ENCODE measurements around the gene SGPL1.

SGPL1 gene

GRCh38 chr10:70833601-70834000, 17.9 kb downstream of the SGPL1 start:
- peaks cover 10% of the 10 kb centered on the region for H3K4me1 ChIP-seq

GRCh38 chr10:70834021-70834420, 18.3 kb downstream of the SGPL1 start:
- no peak overlapping the region for H3K9ac ChIP-seq
- H3K4me2 ChIP-seq (ENCODE audit: low read length) = no peak overlapping the region
- H2AFZ ChIP-seq = no peak overlapping the region
- no peak overlapping the region for H3K27ac ChIP-seq
- H3K36me3 ChIP-seq (ENCODE audit: control insufficient read depth, insufficient read depth, low read length) = no peaks in the 10 kb centered on the region
- peaks cover 6% of the 10 kb centered on the region for H3K4me1 ChIP-seq
- no peak for TF ChIP-seq CTCF (IDR thresholded peaks at IDR 0.05)
- no peaks in the 10 kb centered on the region for H3K9me3 ChIP-seq (ENCODE audit: control insufficient read depth, low read length)
- H3K27me3 ChIP-seq (ENCODE audit: control insufficient read depth, insufficient read depth, low read length) = no peaks in the 10 kb centered on the region
- peaks cover 31% of the 10 kb centered on the region for H3K79me2 ChIP-seq
- H3K4me3 ChIP-seq (ENCODE audit: low read depth, low read length) = no peak overlapping the region

More at GRCh38 chr10:70833601-70834000, 17.9 kb downstream of the SGPL1 start:
- no peak overlapping the region for H2AFZ ChIP-seq
- no peak overlapping the region for H3K27ac ChIP-seq
- TF ChIP-seq CTCF (IDR thresholded peaks at IDR 0.05) = no peak
- no peak overlapping the region for H3K9ac ChIP-seq
- H3K9me3 ChIP-seq (ENCODE audit: control insufficient read depth, low read length) = no peaks in the 10 kb centered on the region
- H3K27me3 ChIP-seq (ENCODE audit: control insufficient read depth, insufficient read depth, low read length) = no peaks in the 10 kb centered on the region
- H3K4me3 ChIP-seq (ENCODE audit: low read depth, low read length) = no peak overlapping the region
- H3K36me3 ChIP-seq (ENCODE audit: control insufficient read depth, insufficient read depth, low read length) = no peaks in the 10 kb centered on the region
- peaks cover 31% of the 10 kb centered on the region for H3K79me2 ChIP-seq
- no peak overlapping the region for H3K4me2 ChIP-seq (ENCODE audit: low read length)

DNA sequence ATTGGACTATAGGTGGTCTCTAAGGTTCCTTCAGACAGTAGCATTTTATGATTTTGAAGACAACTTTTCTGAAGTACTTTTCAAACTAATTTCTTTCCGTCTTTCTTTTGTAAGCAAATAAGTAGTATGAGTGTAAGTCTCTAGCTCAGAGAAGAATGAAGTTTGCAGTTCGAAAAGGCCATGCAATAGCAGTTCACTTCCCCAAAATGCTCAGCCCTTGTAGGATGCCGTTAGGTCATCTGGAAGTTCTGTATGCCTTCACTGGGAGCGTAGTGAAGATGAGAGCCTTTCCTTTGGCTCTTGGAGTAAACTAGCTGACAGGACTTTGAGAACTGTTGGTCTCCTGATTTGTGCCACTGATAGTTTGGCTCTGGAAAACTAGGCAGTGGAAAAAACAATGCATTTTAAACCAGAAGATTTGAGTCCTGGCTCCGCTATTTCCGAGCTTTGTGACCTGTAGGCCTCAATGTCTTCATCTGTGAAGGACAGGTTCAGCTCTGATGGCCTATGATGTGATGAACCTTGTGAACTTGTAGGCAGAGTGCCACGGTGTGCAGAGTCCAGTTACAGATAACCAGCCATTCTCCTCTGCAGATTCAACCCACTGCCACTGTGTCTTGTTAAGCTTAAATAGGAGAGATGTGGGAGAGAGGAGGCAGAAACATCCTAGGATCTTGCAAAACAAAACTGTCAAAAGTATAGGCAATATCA, 18.8 kb downstream of the SGPL1 start:
- H3K4me2 ChIP-seq (ENCODE audit: low read length) = no peak overlapping the region
- no peak overlapping the region for H3K27ac ChIP-seq
- no peaks in the 10 kb centered on the region for H3K9me3 ChIP-seq (ENCODE audit: control insufficient read depth, low read length)
- no peak overlapping the region for H3K4me3 ChIP-seq (ENCODE audit: low read depth, low read length)
- H2AFZ ChIP-seq = no peak overlapping the region
- no peaks in the 10 kb centered on the region for H3K36me3 ChIP-seq (ENCODE audit: control insufficient read depth, insufficient read depth, low read length)
- H3K9ac ChIP-seq = no peak overlapping the region
- no peaks in the 10 kb centered on the region for H3K27me3 ChIP-seq (ENCODE audit: control insufficient read depth, insufficient read depth, low read length)
- peaks cover 31% of the 10 kb centered on the region for H3K79me2 ChIP-seq
- no peak for TF ChIP-seq CTCF (IDR thresholded peaks at IDR 0.05)
- H3K4me1 ChIP-seq = no peaks in the 10 kb centered on the region

DNA sequence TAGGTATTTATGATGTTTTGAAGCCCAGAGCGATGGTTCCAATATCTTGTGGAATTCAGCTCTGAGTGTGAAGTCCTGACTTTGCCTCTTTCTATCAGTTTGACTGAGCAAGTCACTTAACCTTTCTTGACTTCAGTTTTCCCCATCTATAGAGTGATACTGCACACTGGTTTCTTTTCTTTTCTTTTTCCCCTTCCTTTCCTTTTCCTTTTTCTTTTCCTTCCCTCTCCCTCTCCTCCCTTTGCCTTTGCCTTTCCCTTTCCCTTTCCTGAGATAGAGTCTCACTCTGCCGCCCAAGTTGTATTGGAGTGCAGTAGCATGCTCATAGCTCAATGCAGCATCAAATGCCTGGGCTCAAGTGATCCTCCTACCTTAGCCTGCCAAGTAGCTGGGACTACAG, 20.6 kb downstream of the SGPL1 start:
- Histone ChIP-seq H3K9me3 (ENCODE audit: control insufficient read depth, low read length) (no peaks in the 10 kb centered on the region), H3K4me2 (ENCODE audit: low read length) (no peak overlapping the region), H3K79me2 (peaks cover 30% of the 10 kb centered on the region), H3K9ac (no peak overlapping the region), H3K27me3 (ENCODE audit: control insufficient read depth, insufficient read depth, low read length) (no peaks in the 10 kb centered on the region), H3K4me1 (no peaks in the 10 kb centered on the region), H3K27ac (no peak overlapping the region), H2AFZ (no peak overlapping the region), H3K4me3 (ENCODE audit: low read depth, low read length) (no peak overlapping the region), H3K36me3 (ENCODE audit: control insufficient read depth, insufficient read depth, low read length) (no peaks in the 10 kb centered on the region)
- TF ChIP-seq CTCF (IDR thresholded peaks at IDR 0.05) = no peak

DNA sequence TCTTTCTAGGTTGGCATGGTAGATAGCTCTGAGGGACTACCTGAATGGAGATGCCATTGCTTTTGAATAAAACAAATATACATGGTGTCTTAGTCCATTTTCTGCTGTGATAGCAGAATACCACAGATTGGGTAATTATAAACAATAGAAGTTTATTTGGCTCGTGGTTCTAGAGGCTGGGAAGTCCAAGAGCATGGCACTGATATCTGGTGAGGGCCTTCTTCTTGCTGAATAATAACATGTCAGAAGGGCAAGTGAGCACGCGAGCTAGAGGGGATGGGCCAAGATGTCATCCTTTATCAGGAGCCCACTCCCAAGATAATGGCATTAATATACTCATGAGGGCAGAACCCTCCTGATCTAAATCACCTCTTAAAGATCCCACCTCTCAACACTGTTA, 21.9 kb downstream of the SGPL1 start:
- no peak overlapping the region for H3K27ac ChIP-seq
- no peaks in the 10 kb centered on the region for H3K27me3 ChIP-seq (ENCODE audit: control insufficient read depth, insufficient read depth, low read length)
- no peak for TF ChIP-seq CTCF (IDR thresholded peaks at IDR 0.05)
- H3K4me1 ChIP-seq = no peaks in the 10 kb centered on the region
- peaks cover 20% of the 10 kb centered on the region for H3K79me2 ChIP-seq
- H3K9ac ChIP-seq = no peak overlapping the region
- H3K9me3 ChIP-seq (ENCODE audit: control insufficient read depth, low read length) = no peaks in the 10 kb centered on the region
- H3K36me3 ChIP-seq (ENCODE audit: control insufficient read depth, insufficient read depth, low read length) = no peaks in the 10 kb centered on the region
- no peak overlapping the region for H3K4me2 ChIP-seq (ENCODE audit: low read length)
- no peak overlapping the region for H3K4me3 ChIP-seq (ENCODE audit: low read depth, low read length)
- H2AFZ ChIP-seq = no peak overlapping the region

Data from parathyroid adenoma (tissue), 2 donors.